Mesenchymal stem cell (in vitro differentiated cells and primary cell): ENCODE measurements around the gene LTBR.

Experiments used
- DNase-seq: peaks from one replicate; pipeline ENCODE4 v3.0.0-alpha.2; 2013
- H2AFZ ChIP-seq: one replicate; pipeline ENCODE4 v1.6.1; 2013; ENCODE audit warnings: low read depth, mild to moderate bottlenecking, control low read depth, inconsistent platforms, low read length, moderate library complexity
- H2AK5ac ChIP-seq: 2 replicates; pipeline ENCODE4 v1.6.1; 2013; ENCODE audit warnings: low read length, moderate library complexity, mild to moderate bottlenecking, inconsistent platforms; ENCODE audit not compliant: severe bottlenecking
- H2BK120ac ChIP-seq: one replicate; pipeline ENCODE4 v1.6.1; 2013; ENCODE audit warnings: low read depth, mild to moderate bottlenecking, inconsistent platforms, low read length, moderate library complexity
- H2BK12ac ChIP-seq, 2 experiments: one replicate each; pipeline ENCODE4 v1.6.1; 2013; ENCODE audit warnings: inconsistent platforms in 2 of 2, low read length in 2 of 2, mild to moderate bottlenecking in 2 of 2, moderate library complexity in 2 of 2, control low read depth in 1 of 2
- H2BK15ac ChIP-seq: one replicate; pipeline ENCODE4 v1.6.1; 2013; ENCODE audit warnings: mild to moderate bottlenecking, low read depth, inconsistent platforms; ENCODE audit not compliant: poor library complexity, severe bottlenecking
- H2BK5ac ChIP-seq: 2 replicates; pipeline ENCODE4 v1.6.1; 2013; ENCODE audit warnings: low read depth, mild to moderate bottlenecking, low read length, control low read depth, inconsistent platforms; ENCODE audit not compliant: poor library complexity, severe bottlenecking
- H3K14ac ChIP-seq, 2 experiments: one replicate each; pipeline ENCODE4 v1.6.1; 2013; ENCODE audit warnings: inconsistent platforms in 2 of 2, low read length in 2 of 2, control low read depth in 1 of 2, mild to moderate bottlenecking in 1 of 2, moderate library complexity in 1 of 2
- H3K18ac ChIP-seq, 2 experiments: one replicate each; pipeline ENCODE4 v1.6.1; 2013; ENCODE audit warnings: inconsistent platforms in 2 of 2, low read length in 2 of 2, control low read depth in 1 of 2, low read depth in 1 of 2, mild to moderate bottlenecking in 1 of 2
- H3K23ac ChIP-seq, 2 experiments: one replicate each; pipeline ENCODE4 v1.6.1; 2013; ENCODE audit warnings: inconsistent platforms in 2 of 2, low read length in 2 of 2, mild to moderate bottlenecking in 2 of 2, moderate library complexity in 2 of 2, control low read depth in 1 of 2
- H3K27ac ChIP-seq: 2 replicates; pipeline ENCODE4 v1.5.1; 2013; ENCODE audit warnings: mild to moderate bottlenecking, moderate library complexity, low read length, control low read depth, inconsistent platforms; ENCODE audit not compliant: poor library complexity, severe bottlenecking
- H3K27me3 ChIP-seq, 2 experiments: 2 replicates each; pipeline versions ENCODE4 v1.6.1 to v1.7.0; 2013; ENCODE audit warnings: low read length in 2 of 2, mild to moderate bottlenecking in 2 of 2, moderate library complexity in 2 of 2, control low read depth in 1 of 2, inconsistent platforms in 1 of 2; ENCODE audit not compliant: control insufficient read depth in 1 of 2, insufficient read depth in 1 of 2
- H3K36me3 ChIP-seq, 2 experiments: 2 replicates each; pipeline versions ENCODE4 v1.6.1 to v1.7.0; 2013; ENCODE audit warnings: low read length in 2 of 2, control low read depth in 1 of 2, inconsistent platforms in 1 of 2, low read depth in 1 of 2, mild to moderate bottlenecking in 1 of 2; ENCODE audit not compliant: insufficient read depth in 2 of 2, control insufficient read depth in 1 of 2
- H3K4ac ChIP-seq, 2 experiments: one replicate each; pipeline ENCODE4 v1.6.1; 2013; ENCODE audit warnings: inconsistent platforms in 2 of 2, low read length in 2 of 2, mild to moderate bottlenecking in 2 of 2, moderate library complexity in 2 of 2, control low read depth in 1 of 2, low read depth in 1 of 2
- H3K4me1 ChIP-seq: 2 replicates; pipeline ENCODE4 v1.6.1; 2013; ENCODE audit warnings: low read depth, low read length, control low read depth; ENCODE audit not compliant: control insufficient read depth, insufficient read depth
- H3K4me2 ChIP-seq: 2 replicates; pipeline ENCODE4 v1.6.1; 2013; ENCODE audit warnings: low read length, mild to moderate bottlenecking, inconsistent platforms; ENCODE audit not compliant: poor library complexity, severe bottlenecking
- H3K4me3 ChIP-seq, 2 experiments: 2 replicates each; pipeline versions ENCODE4 v1.5.1 to v1.7.0; 2013; ENCODE audit warnings: low read length in 2 of 2, mild to moderate bottlenecking in 2 of 2, control low read depth in 1 of 2, low read depth in 1 of 2; ENCODE audit not compliant: insufficient read depth in 1 of 2
- H3K79me1 ChIP-seq: replicated peaks from 2 replicates; pipeline ENCODE4 v1.6.1; 2013; ENCODE audit warnings: mild to moderate bottlenecking, control low read depth, low read length, inconsistent platforms; ENCODE audit not compliant: poor library complexity, severe bottlenecking
- H3K9ac ChIP-seq: 2 replicates; pipeline ENCODE4 v1.7.0; 2013; ENCODE audit warnings: mild to moderate bottlenecking, low read length, moderate library complexity
- H3K9me3 ChIP-seq: 2 replicates; pipeline ENCODE4 v1.7.0; 2013; ENCODE audit warnings: mild to moderate bottlenecking, low read length; ENCODE audit not compliant: control insufficient read depth
- H4K8ac ChIP-seq: one replicate; pipeline ENCODE4 v1.6.1; 2013; ENCODE audit warnings: inconsistent platforms, mild to moderate bottlenecking, low read length, moderate library complexity
- H4K91ac ChIP-seq: one replicate; pipeline ENCODE4 v1.6.1; 2013; ENCODE audit warnings: mild to moderate bottlenecking, low read length, inconsistent platforms
- WGBS: methylation state at CpG from one replicate; pipeline ENCODE4 v1.1.7; 2013; ENCODE audit warnings: mixed read lengths; 5-methylcytosine and 5-hydroxymethylcytosine counted together

Gene LTBR

DNA sequence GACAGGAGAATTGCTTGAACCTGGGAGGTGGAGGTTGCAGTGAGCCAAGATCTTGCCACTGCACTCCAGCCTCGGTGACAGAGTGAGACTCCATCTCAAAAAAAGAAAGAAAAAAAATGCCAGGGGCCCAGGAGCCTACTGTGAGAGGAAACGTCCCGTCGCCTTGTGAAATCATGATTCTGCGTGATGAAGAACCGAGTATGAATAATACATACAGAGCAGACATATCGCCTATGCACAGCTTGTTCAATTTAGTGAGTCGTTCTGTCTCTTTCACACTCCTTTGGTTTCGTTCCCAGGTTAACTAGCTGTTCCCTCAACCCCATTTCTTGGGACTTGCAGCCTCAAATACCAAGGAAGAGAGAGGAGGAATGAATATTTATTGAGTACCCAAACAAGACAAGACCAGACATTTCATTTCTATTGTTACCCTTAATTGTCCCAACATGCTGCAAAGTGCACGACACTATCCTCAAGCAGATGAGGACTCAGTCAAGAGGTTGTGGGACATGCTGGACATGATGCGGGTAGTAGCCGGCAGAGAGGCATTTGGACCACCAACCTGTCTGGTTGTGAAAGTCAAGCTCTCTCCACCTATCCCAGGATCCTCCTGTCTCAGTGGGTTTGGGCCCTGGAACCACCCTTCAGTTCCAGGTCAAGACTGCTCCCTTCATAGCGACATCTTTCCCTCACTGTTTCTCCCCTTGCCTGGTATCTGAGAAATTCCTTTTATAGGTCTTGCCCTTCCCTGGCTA, 52.2 kb downstream of the LTBR start:
- Histone ChIP-seq H3K9ac (no peak overlapping the region), H3K9me3 (no peaks in the 10 kb centered on the region), H3K14ac (no peak overlapping the region), H3K27me3 (no peaks in the 10 kb centered on the region), H2BK5ac (no peak overlapping the region), H4K91ac (no peak overlapping the region), H4K8ac (no peak overlapping the region), H2BK120ac (no peak overlapping the region), H3K79me1 (no peaks in the 10 kb centered on the region), H3K4ac (no peak overlapping the region), H2BK12ac (no peak overlapping the region), H3K4me3 (no peak overlapping the region), H2AK5ac (no peak overlapping the region), H2BK15ac (no peak overlapping the region), H3K36me3 (peaks cover 0 to 4% of the 10 kb centered on the region in 2 experiments), H3K4me1 (peaks cover 1% of the 10 kb centered on the region), H3K18ac (no peak overlapping the region), H3K27ac (no peak overlapping the region), H3K4me2 (no peak overlapping the region), H3K23ac (no peak overlapping the region), H2AFZ (no peak overlapping the region)
- no peak for DNase-seq
- 91% methylated on average over 12 of the region's 13 CpGs for WGBS

DNA sequence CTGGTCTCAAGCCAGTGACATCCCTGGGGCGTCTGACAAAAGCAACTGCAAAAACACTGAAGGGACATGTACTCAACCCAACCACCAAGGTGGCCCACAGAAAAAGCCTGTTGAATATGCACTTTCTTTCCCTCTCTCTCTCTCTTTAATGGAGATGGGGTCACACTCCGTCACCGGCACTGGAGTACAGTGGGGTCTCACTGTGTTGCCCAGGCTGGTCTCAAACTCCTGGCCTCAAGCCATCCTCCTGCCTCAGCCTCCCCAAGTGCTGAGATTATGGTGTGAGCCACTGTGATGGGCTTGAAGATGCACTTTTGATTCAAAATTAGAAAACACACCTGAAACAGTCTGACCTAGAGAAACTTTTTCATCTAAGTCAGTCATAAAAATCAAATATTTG, 53.6 kb downstream of the LTBR start:
- Histone ChIP-seq H2BK5ac (no peak overlapping the region), H3K23ac (no peak overlapping the region), H3K4ac (no peak overlapping the region), H4K8ac (no peak overlapping the region), H3K79me1 (no peaks in the 10 kb centered on the region), H2BK120ac (no peak overlapping the region), H4K91ac (no peak overlapping the region), H3K4me1 (peaks cover 1% of the 10 kb centered on the region), H2BK12ac (no peak overlapping the region), H3K9me3 (no peaks in the 10 kb centered on the region), H3K36me3 (peaks cover 0 to 9% of the 10 kb centered on the region in 2 experiments), H3K27me3 (no peaks in the 10 kb centered on the region), H3K27ac (no peak overlapping the region), H2AK5ac (no peak overlapping the region), H3K14ac (no peak overlapping the region), H3K9ac (no peak overlapping the region), H3K4me2 (no peak overlapping the region), H2AFZ (no peak overlapping the region), H3K18ac (no peak overlapping the region), H3K4me3 (no peak overlapping the region), H2BK15ac (no peak overlapping the region)
- 97% methylated on average over 3 of the region's 3 CpGs for WGBS
- DNase-seq = no peak

DNA sequence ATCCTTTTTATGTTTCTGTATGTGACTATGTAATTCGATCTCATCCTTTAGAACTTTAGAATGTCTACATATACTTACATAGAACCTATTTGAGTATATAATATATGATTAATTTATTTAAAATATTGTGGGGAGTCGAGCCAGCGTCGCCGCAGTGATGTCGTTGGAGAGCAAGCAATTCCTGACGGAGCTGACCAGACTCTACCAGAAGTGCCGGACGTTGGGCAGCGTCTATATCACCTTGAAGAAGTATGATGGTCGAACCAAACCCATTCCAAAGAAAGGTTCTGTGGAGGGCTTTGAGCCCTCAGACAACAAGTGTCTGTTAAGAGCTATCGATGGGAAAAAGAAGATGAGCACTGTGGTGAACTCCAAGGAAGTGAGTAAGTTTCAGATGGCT, 54.4 kb downstream of the LTBR start:
- Histone ChIP-seq H3K4me1 (peaks cover 1% of the 10 kb centered on the region), H3K9me3 (no peaks in the 10 kb centered on the region), H3K4me3 (no peak overlapping the region), H4K91ac (no peak overlapping the region), H4K8ac (no peak overlapping the region), H2BK12ac (no peak overlapping the region), H2BK5ac (no peak overlapping the region), H2BK15ac (no peak overlapping the region), H3K27me3 (no peaks in the 10 kb centered on the region), H3K4me2 (no peak overlapping the region), H3K18ac (no peak overlapping the region), H3K23ac (no peak overlapping the region), H3K14ac (no peak overlapping the region), H3K4ac (no peak overlapping the region), H2AK5ac (no peak overlapping the region), H3K27ac (no peak overlapping the region), H2BK120ac (no peak overlapping the region), H3K36me3 (peaks cover 3 to 10% of the 10 kb centered on the region in 2 experiments), H2AFZ (no peak overlapping the region), H3K79me1 (no peaks in the 10 kb centered on the region), H3K9ac (no peak overlapping the region)
- DNase-seq = no peak
- 96% methylated on average over 11 of the region's 12 CpGs for WGBS

DNA sequence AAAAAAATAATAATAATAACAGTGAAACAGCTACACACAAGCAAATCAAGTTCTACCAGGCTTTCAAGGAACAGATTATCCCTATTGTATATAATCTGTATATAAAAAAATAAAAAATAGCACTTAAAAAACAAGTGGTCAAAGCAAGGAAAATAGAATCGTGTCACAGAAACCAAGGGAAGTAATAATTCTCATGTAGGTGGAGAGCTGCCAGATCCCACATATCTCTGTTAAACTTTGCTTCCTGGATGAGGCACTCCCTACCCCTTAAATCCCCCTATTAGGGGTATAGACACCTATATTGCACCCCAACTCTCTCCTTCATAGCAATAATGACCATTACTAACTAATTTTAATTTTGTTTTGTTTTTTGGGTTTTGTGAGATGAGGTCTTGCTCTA, 56.4 kb downstream of the LTBR start:
- Histone ChIP-seq H3K14ac (no peak overlapping the region), H3K27me3 (no peaks in the 10 kb centered on the region), H3K27ac (no peak overlapping the region), H3K79me1 (no peaks in the 10 kb centered on the region), H3K4me3 (no peak overlapping the region), H4K8ac (no peak overlapping the region), H3K18ac (no peak overlapping the region), H2AK5ac (no peak overlapping the region), H3K36me3 (peaks cover 12 to 25% of the 10 kb centered on the region in 2 experiments), H2BK5ac (no peak overlapping the region), H4K91ac (no peak overlapping the region), H3K4me2 (no peak overlapping the region), H3K23ac (no peak overlapping the region), H3K9ac (no peak overlapping the region), H2BK120ac (no peak overlapping the region), H2BK15ac (no peak overlapping the region), H3K4me1 (peaks cover 1% of the 10 kb centered on the region), H3K4ac (no peak overlapping the region), H3K9me3 (no peaks in the 10 kb centered on the region), H2BK12ac (no peak overlapping the region), H2AFZ (no peak overlapping the region)
- WGBS = 79% methylated on average over 1 of the region's 1 CpG
- DNase-seq = no peak
